ENCODE measurements around the gene FLCN. TPM values are rescaled to one million over a fixed set of nuclear protein-coding genes. Genes with fewer than 3 reads are reported as not detected.
"Not testable (repeated sequence)": the region's sequence is repeated elsewhere in the genome, so short reads cannot be mapped to it uniquely, and the experiment has no call there.

The FLCN gene
- total RNA-seq, 1 donor from 2014 or later, result 44.4 TPM

DNA sequence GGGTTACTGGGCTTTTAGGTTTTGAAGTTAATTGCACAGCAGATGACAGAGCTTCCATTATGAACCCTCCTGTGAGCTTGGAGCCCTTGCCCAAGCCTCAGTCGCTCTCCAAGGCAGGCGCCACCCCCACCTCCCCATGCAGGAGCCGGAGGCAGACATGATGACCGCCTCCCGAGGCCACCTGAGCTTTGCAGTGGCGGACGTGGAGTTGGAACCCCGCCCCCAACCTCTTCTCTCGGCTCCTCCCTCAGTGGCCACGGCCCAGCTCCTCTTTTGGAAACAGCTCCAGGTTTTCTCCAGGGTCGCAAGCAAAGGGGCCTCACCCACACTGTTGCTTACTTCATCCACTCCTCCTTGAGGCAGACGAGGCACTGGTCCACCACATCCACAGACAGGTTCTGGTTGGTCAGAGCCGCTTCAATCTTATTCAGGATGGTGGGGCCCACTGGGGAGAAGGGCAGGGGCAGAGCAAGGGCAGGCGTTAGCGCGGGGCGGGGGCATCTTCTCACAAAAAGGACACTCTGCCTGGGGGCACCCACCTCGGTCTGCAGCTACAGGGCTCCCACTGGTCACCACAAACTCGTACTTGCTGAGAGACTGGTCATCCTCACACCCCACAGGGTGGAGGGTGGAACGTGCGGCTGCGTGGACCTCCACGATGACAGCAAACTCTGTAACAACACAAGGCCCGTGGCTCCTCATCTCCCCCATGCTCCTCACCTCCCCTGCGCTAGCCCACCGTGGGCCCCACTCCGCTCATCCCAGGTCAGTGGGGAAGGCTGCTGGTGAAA lies 22.1 kb downstream of the FLCN start:
- intact Hi-C loops (cut with micrococcal nuclease), result no loop called here

GRCh38 chr17:17213775-17214174 lies 23.2 kb downstream of the FLCN start:
- intact Hi-C loops (cut with micrococcal nuclease), result no loop called here

GRCh38 chr17:17207998-17208397 lies 29.0 kb downstream of the FLCN start:
- intact Hi-C loops (cut with micrococcal nuclease), result no loop called here

- intact Hi-C loops (cut with micrococcal nuclease), result no loop called here
These were observed 30.0 kb downstream of the FLCN start for GRCh38 chr17:17206913-17207335.

GRCh38 chr17:17206124-17206912 lies 30.6 kb downstream of the FLCN start, which contains the start of gene PLD6:
Gene PLD6 (minus strand): TSS chr17:17206333. CDS start chr17:17206286, 47 bp downstream.
- intact Hi-C loops (cut with micrococcal nuclease), result no loop called here

DNA sequence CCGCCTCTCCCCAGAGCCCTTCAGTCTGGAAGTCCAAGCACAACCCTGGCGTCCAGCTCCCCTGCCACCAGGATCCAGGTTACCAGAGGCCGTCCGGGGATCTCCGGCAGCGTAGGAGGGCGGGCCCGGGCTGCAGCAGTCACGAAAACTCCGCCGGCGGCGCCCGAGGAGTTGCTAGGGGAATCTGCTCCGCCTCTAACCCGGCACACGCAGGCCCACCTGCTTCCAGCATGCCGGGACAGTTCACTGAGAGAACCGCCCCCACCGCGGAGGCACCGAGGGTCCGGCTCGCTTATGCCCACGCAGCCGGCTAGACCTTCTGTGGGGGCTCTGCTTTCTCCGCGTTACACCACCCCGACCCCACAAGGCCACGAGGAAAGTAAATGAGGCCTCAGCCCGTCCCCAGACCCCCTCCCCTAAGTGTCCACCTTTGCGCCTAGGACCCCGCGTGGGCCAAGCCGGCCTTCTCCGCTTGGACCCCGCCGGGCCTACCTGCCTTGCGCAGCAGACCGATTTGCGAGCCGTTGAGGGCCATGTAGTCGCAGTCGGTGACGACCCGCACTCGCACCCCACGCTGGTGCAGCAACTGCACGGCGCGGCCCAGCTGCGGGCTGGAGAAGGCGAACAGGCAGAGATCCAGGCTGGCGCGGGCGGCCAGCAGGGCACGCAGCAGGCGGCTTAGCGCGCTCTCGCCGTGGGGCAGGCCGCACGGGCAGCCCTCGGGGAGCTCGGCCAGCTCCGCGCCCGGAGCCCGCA lies 31.4 kb downstream of the FLCN start:
- intact Hi-C loops (cut with micrococcal nuclease), result no loop called here

GRCh38 chr17:17204635-17205231 lies 32.2 kb downstream of the FLCN start:
- intact Hi-C loops (cut with micrococcal nuclease), result no loop called here

DNA sequence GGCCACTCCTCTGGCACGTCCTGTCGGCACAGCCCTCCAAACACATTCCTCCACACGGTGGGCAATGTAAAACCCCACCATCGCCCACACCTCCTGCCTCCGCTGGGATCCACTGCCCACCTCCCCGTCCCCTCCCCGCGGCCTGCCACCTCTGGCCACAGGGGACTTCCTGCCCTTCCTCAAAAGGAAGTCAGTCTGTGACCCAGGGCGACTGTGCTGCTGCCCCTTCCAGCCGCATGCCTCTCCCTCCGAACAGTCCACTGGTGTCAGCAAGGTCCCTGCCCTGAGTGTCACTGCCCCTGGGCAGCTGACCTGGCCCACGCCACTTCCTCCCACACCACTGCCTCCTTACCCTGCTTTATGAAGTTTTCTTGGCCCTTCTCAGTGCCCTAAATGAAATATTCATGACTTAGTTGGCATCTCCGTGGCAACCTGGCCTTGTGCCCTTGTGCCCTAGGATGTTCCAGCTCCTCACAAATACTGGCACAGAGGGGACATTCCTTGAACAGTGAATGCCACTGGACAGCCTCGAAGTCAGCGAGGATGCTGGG lies 32.9 kb downstream of the FLCN start:
- intact Hi-C loops (cut with micrococcal nuclease), result no loop called here

GRCh38 chr17:17203173-17203730 lies 33.7 kb downstream of the FLCN start:
- intact Hi-C loops (cut with micrococcal nuclease), result no loop called here

- intact Hi-C loops (cut with micrococcal nuclease), result no loop called here
These were observed 35.1 kb downstream of the FLCN start for GRCh38 chr17:17201907-17202306.

GRCh38 chr17:17201271-17201670 lies 35.7 kb downstream of the FLCN start:
- intact Hi-C loops (cut with micrococcal nuclease), result no loop called here

GRCh38 chr17:17200831-17201230 lies 36.1 kb downstream of the FLCN start:
- intact Hi-C loops (cut with micrococcal nuclease), result no loop called here

DNA sequence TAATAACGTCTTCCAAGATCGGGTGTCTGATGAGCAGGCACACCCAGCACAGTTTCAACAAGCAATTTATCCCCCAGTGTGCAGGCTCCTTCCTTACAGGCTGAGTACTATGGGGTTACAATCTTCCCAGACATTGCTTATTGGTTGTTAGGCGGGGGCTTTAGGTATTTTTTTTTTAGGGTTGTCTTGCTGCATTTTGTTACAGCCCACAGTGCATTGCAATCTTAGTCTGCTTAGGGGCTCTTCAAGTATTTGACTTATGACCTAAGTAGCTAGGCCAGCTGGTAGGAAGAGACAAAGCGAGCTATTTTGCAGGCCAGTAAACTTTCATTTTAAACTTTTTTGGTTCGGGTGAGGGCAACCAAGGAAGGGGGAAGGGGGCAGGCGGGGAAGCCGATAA lies 36.7 kb downstream of the FLCN start:
- intact Hi-C loops (cut with micrococcal nuclease), result no loop called here

DNA sequence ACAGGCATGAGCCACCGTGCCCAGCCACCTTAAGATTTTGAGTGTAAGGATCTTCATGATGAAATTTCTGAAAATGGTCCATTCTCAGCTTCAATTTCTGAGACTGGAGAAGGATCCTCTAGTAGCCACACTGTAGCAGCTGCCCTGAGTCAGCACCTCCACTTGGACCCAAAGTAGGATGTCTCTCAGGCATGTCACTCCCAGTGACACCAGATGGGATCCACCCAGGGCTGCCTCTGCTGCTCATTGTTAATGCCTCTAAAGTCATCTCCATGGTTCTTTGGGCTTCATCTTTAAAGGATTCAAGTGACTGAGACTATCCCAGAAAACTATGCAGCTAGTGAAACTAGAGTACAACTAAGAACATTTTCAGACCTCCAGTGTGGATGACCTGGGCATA lies 38.7 kb downstream of the FLCN start:
- intact Hi-C loops (cut with micrococcal nuclease), result no loop called here

DNA sequence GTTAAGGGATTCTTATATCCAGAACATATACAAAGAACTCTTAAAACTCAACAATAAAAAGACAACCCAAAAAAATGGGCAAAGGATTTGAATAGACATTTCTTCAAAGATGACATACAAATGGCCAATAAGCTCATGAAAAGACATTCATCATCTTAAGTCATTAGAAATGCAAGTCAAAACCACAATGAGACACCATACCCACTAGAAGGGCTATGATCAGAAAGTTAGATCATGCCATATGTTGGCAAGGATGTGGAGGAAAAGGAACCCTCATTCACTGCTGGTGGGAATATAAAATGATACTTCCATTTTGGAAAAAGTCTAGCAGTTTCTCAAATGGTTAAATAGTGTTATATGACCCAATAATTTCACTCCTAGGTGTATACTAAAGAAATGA lies 40.2 kb downstream of the FLCN start:
- intact Hi-C loops (cut with micrococcal nuclease), result no loop called here

- intact Hi-C loops (cut with micrococcal nuclease), result not testable (repeated sequence)
These were observed 41.5 kb downstream of the FLCN start for GRCh38 chr17:17195466-17195865.

DNA sequence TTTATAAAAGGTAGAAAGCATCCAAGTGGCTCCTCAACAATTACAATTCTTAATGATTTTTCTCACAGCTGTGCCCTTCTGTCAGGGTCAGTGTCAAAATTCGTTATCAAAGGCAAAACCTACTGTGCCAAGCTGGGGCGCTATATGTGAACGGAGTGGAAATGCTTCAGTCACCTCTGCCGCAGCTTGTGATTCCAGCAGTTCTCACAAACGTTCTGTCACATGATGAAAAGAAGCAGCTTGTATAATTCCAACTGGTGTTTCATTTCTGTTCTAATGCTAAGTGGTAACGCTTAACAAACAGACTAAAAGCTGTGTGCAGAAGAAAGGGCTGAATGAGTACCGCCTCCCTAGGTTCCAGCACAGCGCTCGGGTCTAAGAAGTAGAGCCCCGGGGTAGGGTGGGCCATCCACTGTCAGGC lies 45.0 kb downstream of the FLCN start:
- intact Hi-C loops (cut with micrococcal nuclease), result no loop called here

GRCh38 chr17:17191346-17191792 lies 45.6 kb downstream of the FLCN start:
- intact Hi-C loops (cut with micrococcal nuclease), result no loop called here

DNA sequence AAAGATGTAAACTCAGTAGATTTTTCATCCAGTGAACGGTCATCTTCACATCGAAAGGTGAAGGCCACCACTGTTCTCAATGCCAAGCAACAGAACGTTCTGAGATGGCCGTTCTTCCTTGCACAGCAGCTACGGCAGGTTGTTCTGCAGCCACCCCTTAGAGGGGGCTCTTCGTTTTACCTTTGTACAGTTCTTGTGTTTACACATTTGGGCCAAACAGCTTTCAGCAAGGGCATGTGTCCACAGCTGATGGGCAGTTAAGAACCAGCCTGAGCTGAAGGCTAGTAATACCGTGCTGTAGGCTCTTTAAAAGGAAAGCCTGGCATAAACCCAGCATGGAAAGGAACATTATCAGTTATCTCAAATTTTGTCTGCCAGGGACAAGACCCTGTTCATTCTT lies 46.8 kb downstream of the FLCN start:
- intact Hi-C loops (cut with micrococcal nuclease), result no loop called here

- intact Hi-C loops (cut with micrococcal nuclease), result no loop called here
These were observed 47.4 kb downstream of the FLCN start for GRCh38 chr17:17189559-17189958.

DNA sequence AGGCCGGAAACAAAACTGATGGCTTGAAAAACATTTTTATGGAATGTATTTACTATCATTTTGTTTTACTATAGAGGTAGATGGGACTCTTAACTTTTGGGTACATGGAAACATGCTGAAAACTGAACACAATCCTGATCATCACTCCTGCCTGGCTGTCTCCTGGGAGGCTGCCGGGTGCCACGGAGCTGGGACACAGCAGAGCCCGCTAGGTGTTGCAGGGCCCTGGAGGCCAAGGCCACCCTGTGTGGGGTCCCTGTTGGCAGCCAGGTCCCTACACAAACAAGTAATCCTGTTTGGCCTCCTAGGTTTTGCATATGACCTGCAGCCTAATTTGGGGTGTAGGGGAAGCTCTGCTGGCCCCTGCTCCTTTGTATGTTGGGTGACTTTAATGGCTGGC lies 48.4 kb downstream of the FLCN start:
- intact Hi-C loops (cut with micrococcal nuclease), result no loop called here

Measured in T-helper 2 cell treated with Interferon-gamma antibody and Interleukin-4, amounts not matched to agents 100 ng/mL and 5 ng/mL, for 36 hours (primary cell).